Activated naive CD4-positive, alpha-beta T cell (primary cell): Measurements from ENCODE around the gene PFDN5.
"Not testable (repeated sequence)": the region's sequence is repeated elsewhere in the genome, so short reads cannot be mapped to it uniquely, and the experiment has no call there.

Source experiments
- DNase-seq, 4 experiments: peaks; one replicate each; lab custom pipeline; 2025; lab: John Stamatoyannopoulos, UW

Gene PFDN5

DNA sequence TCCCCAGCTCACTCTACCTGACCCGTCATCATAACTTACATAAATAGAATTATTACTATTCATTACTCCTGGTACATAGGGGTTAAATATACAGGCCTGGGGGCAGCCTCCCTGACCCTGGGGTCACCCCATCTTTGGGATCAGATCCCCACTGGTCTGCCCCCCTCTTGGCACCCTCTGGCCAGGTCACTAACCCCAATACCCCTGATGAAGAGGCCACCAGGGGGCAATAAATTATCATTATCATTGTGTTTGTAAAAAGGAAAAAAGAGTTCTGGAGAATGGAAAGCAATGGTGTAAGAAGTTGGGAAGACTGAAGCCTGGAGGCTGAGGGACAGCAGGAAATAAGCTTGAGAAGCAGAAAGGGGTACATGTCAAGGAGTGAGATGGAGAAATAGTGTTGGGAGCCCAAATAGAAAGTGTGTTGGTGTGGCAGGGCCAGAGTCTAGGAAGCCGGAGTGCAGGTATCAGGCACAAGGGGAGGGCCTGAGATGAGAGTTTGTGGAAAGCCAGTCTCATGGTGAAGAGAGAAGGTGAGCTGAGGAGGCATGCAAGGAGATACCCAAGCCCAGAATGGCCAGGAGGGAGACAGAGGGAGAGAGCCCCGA is 32.2 kb downstream of the PFDN5 start:
- DNase-seq: no peak

- DNase-seq: no peak
Measured at GRCh38 chr12:53328043-53328435, 32.7 kb downstream of the PFDN5 start.

DNA sequence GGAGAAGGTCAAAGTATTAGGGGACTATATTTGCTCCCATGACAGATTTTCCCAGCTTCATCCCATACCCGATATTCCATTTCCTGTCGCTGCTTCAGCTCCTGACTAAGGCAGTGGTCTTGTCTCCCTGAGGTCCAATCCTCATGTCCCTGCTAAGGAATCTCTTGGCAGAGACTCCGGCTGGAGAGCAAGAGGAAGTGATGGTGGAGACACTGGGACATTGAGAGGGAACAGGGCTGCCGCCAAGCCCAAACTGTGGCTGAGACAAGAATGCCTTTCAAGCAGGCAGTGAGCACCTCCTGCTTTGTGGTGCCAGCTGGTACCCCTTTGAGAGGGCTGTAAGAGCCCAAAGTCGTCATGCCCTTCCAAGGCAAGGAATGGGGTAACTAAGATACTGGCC is 35.3 kb downstream of the PFDN5 start:
- DNase-seq: no peak

DNA sequence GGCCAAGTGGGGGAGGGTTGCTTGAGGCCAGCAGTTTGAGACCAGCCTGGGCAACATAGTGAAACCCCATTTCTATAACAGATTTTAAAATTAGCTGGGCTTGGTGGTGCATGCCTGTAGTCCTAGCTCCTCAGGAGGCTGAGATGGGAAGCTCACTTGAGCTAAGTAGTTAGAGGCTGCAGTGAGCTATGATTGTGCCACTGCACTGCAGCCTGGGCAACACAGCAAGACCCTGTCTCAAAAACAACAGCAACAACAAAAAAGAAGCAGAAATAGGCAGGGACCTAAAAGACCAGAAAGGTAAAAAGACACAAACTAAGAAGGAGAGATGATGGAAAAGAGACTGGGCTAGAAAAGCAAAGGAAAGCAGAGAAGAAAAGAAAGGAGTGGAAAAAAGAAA is 37.0 kb downstream of the PFDN5 start:
- not testable (repeated sequence) for DNase-seq

DNA sequence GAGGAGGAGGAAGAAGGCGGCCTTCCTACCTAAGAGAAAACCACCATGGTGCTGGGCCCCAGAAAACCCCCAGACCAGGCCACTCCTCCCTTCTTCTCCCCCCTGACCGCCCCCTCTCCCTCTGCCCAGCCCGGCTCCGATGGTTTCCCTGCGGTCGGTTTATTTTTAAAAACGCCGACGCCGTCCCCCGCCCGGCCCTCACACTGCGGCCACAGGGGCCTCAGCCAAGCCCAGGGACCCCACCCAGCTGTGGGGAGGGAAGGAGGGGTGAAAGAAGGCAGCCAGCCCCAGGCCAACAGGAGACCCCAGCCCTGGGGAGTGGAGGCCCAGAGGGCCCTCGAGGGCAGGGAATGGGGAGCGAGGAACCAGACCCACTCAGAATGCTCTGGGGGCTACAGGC is 37.4 kb downstream of the PFDN5 start:
- DNase-seq: no peak

DNA sequence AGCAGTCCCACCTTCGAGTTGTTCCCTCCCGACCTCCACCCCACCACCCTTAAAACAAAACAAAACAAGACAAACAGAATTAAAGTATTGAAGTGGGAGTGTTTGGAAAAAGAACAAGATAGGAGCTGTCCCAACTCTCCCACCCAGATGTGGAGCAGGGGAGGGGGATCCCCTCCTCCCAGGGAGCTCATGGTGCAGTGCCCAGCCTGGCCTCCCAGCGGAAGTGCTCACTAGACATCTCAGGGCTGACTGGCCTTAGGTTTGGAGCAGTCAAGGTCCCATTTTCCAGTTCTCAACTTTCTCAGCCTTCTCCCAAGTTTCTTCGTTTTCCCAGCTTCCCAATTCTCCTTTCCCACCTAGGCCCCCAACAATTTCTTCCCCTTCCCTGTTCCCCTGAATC is 37.9 kb downstream of the PFDN5 start:
- no peak for DNase-seq

DNA sequence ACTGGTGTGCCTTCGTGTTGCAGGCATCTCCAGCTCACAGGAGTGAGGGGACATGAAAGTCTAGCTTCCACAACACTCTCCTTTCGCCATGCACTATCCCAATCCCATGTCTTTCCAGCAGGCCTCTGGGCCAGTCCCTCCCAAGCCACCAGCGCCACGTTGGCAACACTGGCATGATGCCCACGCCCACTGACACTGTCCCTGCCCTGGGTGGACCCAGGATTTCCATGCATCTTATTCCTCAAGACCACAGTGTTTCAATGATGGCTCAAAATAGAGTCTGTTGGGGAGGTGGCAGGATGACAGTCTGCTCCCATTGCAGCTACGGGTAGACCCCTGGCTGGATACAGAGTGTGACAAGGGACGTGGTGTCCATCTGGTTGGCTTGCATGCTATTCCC is 38.5 kb downstream of the PFDN5 start:
- no peak for DNase-seq

- no peak for DNase-seq
Measured at GRCh38 chr12:53334822-53335221, 39.5 kb downstream of the PFDN5 start.

DNA sequence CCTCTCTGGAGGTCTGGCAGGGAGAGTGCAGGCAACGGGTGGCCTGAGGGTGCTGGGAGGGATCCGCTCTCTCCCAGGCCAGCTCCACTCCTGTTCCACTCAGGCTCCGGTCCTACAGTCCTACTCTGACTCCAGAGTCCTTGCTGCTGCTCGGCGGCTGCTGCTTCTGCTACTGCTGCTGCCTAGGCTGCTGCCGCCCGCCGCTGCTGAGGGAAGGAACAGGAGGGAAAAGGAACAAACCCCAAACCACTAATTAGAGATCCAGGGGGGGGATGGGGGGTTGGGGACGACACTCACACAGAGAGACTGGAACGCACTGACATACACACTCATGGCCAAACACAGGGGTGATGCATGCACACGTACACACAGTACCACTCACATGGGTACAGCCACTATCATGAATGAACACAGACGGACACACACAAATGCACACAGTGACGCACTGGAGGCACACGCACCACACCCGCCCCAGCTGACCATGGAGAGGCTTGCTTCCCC is 40.9 kb downstream of the PFDN5 start, which contains the start of gene SP7:
Gene SP7 (minus strand): TSS at position 174 of the 501 bp plus-strand sequence. CDS start 708 bp downstream, outside the sequence.
- no peak for DNase-seq

DNA sequence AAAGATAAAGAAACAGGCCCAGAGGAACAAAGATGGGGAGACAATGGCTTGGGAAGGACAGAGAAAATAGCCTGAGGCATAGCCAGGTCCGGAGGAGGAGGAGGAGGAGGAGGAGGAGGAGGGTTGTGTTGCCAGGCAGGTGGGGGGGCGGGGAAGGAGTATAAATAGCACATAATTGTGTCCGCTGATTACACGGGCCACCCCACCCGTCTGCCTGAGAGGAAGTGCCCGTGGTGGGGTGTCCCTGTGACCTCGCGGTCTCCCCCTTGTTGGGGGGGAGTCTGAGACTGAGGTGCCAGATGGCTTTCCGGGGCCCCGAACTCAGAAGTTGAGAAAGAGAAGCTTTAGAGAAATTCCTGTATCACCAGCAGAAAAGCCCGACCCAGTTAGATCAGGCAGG is 42.7 kb downstream of the PFDN5 start:
- DNase-seq: no peak

DNA sequence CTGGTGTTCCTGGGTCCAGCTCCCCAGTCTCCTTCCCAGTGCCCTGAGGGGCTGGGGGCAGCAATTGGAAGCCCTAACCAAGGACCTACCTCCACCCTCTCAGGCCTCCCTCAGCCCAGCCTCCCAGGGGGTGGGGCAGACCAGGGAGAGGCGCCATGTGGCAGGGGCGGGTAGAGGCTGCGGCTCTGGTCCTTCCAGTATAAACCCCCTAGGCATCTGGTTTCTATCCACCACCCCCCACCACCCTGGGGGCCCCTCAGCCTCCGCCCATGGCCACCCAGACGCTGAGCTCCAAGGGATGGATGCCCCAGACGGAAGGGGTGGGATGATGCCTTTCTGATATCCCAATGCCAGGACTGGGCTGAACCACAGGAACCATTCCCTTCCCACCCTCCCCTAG is 43.6 kb downstream of the PFDN5 start:
- no peak for DNase-seq

GRCh38 chr12:53340398-53340797 is 45.1 kb downstream of the PFDN5 start:
- no peak for DNase-seq

DNA sequence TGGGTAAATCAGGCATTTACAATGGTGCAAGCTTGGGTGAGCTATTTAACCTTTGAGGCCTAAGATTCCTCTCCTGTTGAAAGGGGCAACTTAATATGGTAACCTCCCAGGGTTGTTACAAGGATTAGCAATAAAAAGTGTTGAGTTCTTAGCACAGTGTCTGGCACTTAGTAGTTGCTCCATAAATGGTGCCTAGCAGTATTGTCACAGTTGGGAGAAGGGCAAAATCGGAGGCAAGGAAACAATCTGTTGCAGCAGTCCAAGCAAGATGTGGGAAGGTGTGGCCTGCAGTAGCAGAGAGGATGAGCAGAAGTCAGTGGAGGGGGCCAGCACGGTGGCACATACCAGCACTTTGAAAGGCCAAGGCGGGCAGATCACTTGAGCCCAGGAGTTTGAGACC is 48.1 kb downstream of the PFDN5 start:
- DNase-seq: no peak

GRCh38 chr12:53343969-53344368 is 48.6 kb downstream of the PFDN5 start:
- no peak for DNase-seq

DNA sequence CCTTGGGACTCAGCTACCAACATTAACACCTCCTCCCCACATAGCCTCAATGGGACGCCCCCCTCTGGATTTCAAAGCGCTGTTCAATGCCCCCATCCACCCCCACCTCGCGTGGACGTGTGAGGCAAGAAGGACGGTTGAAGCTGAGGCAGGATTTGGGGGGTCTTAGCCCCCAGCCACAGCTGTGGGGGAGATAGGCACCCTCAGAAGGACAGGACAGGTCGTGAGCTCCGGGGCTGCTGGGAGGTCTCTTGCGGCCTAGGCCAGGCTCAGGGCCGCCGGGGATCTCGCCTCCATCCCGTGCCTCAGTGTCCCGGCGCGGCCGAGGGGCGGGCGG is 49.1 kb downstream of the PFDN5 start:
- no peak for DNase-seq

DNA sequence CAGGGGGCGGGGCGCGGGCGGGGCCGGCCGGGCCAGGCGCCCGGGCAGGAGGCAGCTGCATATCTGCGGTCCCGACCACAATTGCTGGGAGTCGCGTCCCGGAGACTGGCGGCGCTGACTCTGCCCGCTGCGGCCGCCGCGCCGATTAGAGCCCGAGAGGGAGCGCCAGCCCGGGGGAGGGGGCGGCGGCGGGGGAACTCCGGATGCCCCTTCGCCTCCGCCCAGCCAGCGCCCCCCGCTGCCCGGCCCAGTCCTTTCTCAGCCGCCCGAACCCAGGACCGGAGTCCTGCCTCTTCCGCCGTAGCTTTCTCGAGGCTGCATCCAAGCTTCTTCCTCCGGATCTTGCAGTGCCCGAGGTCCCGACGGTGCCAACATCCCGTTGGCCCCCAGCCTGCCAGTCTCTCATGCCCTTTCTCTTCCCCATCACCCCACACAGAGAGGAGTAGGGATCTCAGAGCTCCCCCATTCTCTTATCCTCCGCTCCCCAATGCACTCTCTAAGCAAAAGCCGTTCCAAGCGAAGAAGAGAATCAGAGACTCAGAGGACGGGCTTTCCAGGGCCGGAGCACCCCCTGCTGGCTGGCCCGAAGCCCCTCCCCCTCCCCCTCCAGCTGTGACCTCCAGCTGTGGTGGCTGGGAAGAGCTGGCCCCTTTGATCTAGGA is 49.6 kb downstream of the PFDN5 start:
- DNase-seq: peak; percentile 23 to 66 (median 36)

DNA sequence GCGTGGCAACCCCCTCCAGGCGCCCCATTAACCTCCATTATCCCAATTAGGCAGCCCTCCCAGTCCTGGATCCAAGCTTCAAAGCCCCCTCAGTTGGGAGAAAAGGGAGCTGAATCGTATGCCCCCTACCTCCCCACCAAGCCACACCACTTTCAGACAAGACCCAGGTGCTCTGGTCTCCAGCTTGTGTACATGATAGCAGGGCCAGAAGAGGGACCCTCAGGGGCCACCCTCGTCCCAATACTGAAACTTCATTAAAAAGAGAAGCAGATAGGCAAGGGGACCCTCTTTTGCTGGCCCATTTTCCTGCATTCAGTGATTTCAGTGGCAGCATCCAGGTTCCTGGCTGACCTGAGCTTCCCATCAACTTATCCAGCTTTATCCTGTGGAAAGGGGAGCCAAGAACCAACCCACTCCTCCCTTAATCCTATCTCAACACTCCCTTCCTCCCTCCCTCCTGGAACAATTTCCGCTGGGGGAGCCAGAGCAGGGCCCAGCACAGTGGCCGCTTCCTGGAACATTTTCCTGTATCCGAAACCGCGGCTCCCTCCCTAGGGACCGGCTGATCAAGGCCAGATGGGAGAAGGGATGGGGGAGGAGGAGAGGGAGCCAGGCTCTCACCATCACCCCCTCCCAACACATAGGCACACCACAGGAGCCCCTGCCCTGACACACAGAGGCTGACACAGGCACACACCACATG is 50.3 kb downstream of the PFDN5 start:
- no peak for DNase-seq

GRCh38 chr12:53346491-53346890 is 51.1 kb downstream of the PFDN5 start:
- DNase-seq: no peak

DNA sequence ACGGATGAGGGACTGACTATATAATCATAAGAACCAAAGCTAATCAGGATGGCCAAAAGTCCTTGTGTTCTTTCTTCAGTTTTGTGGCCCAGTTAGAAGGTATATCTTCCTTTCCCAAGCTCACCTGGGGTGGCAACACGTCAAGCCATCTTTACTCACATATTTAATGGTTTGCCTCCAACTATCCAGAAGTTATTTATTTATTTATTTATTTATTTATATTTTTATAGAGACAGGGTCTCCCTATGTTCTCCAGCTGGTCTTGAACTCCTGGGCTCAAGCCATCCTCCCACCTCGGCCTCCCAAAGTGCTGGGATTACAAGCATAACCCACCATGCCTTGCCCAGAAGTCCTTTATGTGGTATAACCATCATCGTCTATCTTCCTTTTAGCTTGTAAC is 52.6 kb downstream of the PFDN5 start:
- no peak for DNase-seq
